GM12878 (cell line): ENCODE results near the gene CACNA2D2. TPM values are rescaled to one million over a fixed set of nuclear protein-coding genes. Genes with fewer than 3 reads are reported as not detected.
A peak's percentile ranks its signal among the peaks of the same experiment; 100 is the strongest.

Experiments used
- ATAC-seq: fragments of 200-7000 bp; cut with Tn5 transposase; 3 replicates; pipeline ENCODE4 v1.9.1; 2020; ENCODE audit warnings: mild to moderate bottlenecking, moderate library complexity
- BruUV-seq: library from RNA; stranded (reverse); fragments of 400-500 nt; replicated peaks from 2 replicates; lab custom pipeline; 2021; lab: Mats Ljungman, UMichigan
- CTCF ChIA-PET: fragments of 300-600 bp; sonication (Branson Sonifier 250); formaldehyde crosslinking; extraction: SDS; loops from one replicate; lab custom pipeline; 2021; ENCODE audit warnings: inconsistent platforms; lab: Yijun Ruan, JAX
- POLR2A ChIA-PET: fragments of 350-600 bp; formaldehyde crosslinking; extraction: SDS; loops from one replicate; lab custom pipeline; 2021; ENCODE audit warnings: inconsistent platforms; lab: Charles Lee
- RAD21 ChIA-PET: fragments of 300-600 bp; sonication (Branson Sonifier 250); formaldehyde crosslinking; loops from one replicate; lab custom pipeline; 2023; ENCODE audit warnings: antibody characterized with exemption; ENCODE audit not compliant: unreplicated experiment; lab: Charles Lee
- SMC1A ChIA-PET: fragments of 300-600 bp; sonication (Branson Sonifier 250); formaldehyde crosslinking; loops from one replicate; lab custom pipeline; 2023; ENCODE audit not compliant: unreplicated experiment, uncharacterized antibody; lab: Charles Lee
- DNase-seq: peaks from one replicate; pipeline ENCODE4 v3.0.0-alpha.2; 2011; ENCODE audit warnings: low read depth, low spot score
- FAIRE-seq: peaks from 3 replicates; lab custom pipeline; 2011; peaks lifted over from hg19 to GRCh38; lab: Jason Lieb, UNC
- H2AFZ ChIP-seq: 2 replicates; pipeline ENCODE4 v1.6.0; 2011; ENCODE audit warnings: low read depth, low read length, control low read depth; ENCODE audit not compliant: control insufficient read depth
- H3K27ac ChIP-seq: 2 replicates; pipeline ENCODE4 v1.5.1; 2011; ENCODE audit warnings: control low read depth; ENCODE audit not compliant: control insufficient read depth, insufficient read depth
- H3K27me3 ChIP-seq, 2 experiments: replicated peaks in 1 of 2; 2 replicates each; pipeline versions ENCODE4 v1.6.0 to v1.6.1; 2011; ENCODE audit warnings: low read length in 1 of 2; ENCODE audit not compliant: control insufficient read depth in 2 of 2, insufficient read depth in 2 of 2
- H3K36me3 ChIP-seq, 2 experiments: 2 replicates each; pipeline ENCODE4 v1.5.1; 2011; ENCODE audit warnings: low read length in 1 of 2; ENCODE audit not compliant: control insufficient read depth in 2 of 2, insufficient read depth in 2 of 2
- H3K4me1 ChIP-seq: 2 replicates; pipeline ENCODE4 v1.6.1; 2011; ENCODE audit warnings: mild to moderate bottlenecking, low read length, moderate library complexity, mixed read lengths; ENCODE audit not compliant: control insufficient read depth, insufficient read depth
- H3K4me2 ChIP-seq: 2 replicates; pipeline ENCODE4 v1.6.0; 2011; ENCODE audit warnings: control low read depth; ENCODE audit not compliant: control insufficient read depth, insufficient read depth
- H3K4me3 ChIP-seq: fragments of 200-600 bp; sonication (generic); 2 replicates; pipeline ENCODE4 v1.5.1; 2016
- H3K79me2 ChIP-seq: 2 replicates; pipeline ENCODE4 v1.6.0; 2011; ENCODE audit warnings: low read length; ENCODE audit not compliant: control insufficient read depth, insufficient read depth
- H3K9ac ChIP-seq: 2 replicates; pipeline ENCODE4 v1.8.0; 2011; ENCODE audit warnings: low read length, control low read depth, mixed read lengths; ENCODE audit not compliant: control insufficient read depth, insufficient read depth
- H3K9me3 ChIP-seq: replicated peaks from 3 replicates; pipeline ENCODE4 v1.5.1; 2011; ENCODE audit warnings: mild to moderate bottlenecking, low read length; ENCODE audit not compliant: control insufficient read depth, insufficient read depth
- H4K20me1 ChIP-seq: 2 replicates; pipeline ENCODE4 v1.6.0; 2011; ENCODE audit not compliant: control insufficient read depth, insufficient read depth
- DPF2 ChIP-seq: fragments of 450-650 bp; IDR thresholded peaks from 2 replicates; pipeline ENCODE4 v1.6.1; 2017; ENCODE audit warnings: mild to moderate bottlenecking
- FOS ChIP-seq: IDR thresholded peaks from 3 replicates; pipeline ENCODE4 v1.6.1; 2011; ENCODE audit warnings: borderline replicate concordance; ENCODE audit not compliant: insufficient read length; ENCODE audit errors: extremely low read depth
- IKZF1 ChIP-seq: fragments of 450-650 bp; conservative IDR thresholded peaks from 2 replicates; pipeline ENCODE4 v1.6.1; 2017; ENCODE audit warnings: antibody characterized with exemption, mild to moderate bottlenecking
- NR2C1 ChIP-seq: fragments of 450-650 bp; IDR thresholded peaks from 2 replicates; pipeline ENCODE4 v1.6.1; 2017; ENCODE audit warnings: antibody characterized with exemption, mild to moderate bottlenecking, moderate library complexity
- NR2C2 ChIP-seq: IDR thresholded peaks from 2 replicates; pipeline ENCODE4 v1.6.1; 2011; ENCODE audit warnings: borderline replicate concordance, low read depth; ENCODE audit not compliant: control insufficient read depth, insufficient read length
- PML ChIP-seq: IDR thresholded peaks from 2 replicates; pipeline ENCODE4 v1.6.1; 2012; ENCODE audit warnings: low read length, inconsistent platforms
- POLR2AphosphoS2 ChIP-seq: IDR thresholded peaks from 2 replicates; pipeline ENCODE4 v1.6.1; 2011; ENCODE audit warnings: low read depth, mild to moderate bottlenecking, low read length, improper control_type of control experiment, moderate library complexity
- RELA ChIP-seq: fragments of 450-650 bp; IDR thresholded peaks from 2 replicates; pipeline ENCODE4 v1.8.0; 2014; ENCODE audit warnings: borderline replicate concordance; ENCODE audit not compliant: partially characterized antibody
- SMARCA5 ChIP-seq: fragments of 450-650 bp; IDR thresholded peaks from 2 replicates; pipeline ENCODE4 v1.6.1; 2017; ENCODE audit warnings: mild to moderate bottlenecking
- STAT1 ChIP-seq: fragments of 450-650 bp; conservative IDR thresholded peaks from 2 replicates; pipeline ENCODE4 v1.6.1; 2014; ENCODE audit warnings: antibody characterized with exemption, mild to moderate bottlenecking
- SUZ12 ChIP-seq: fragments of 200-600 bp; sonication (generic); IDR thresholded peaks from one replicate; pipeline ENCODE4 v1.6.1; 2018; ENCODE audit warnings: antibody characterized with exemption, mild to moderate bottlenecking; ENCODE audit not compliant: unreplicated experiment
- YY1 ChIP-seq: IDR thresholded peaks from 2 replicates; pipeline ENCODE4 v1.6.1; 2011; ENCODE audit warnings: low read depth, mild to moderate bottlenecking, low read length
- WGBS: methylation state at CpG from one replicate; pipeline ENCODE4 v1.1.6; 2016; ENCODE audit warnings: low lambda C conversion rate; ENCODE audit not compliant: insufficient replicate concordance, insufficient coverage; ENCODE audit errors: missing lambda C conversion rate; 5-methylcytosine and 5-hydroxymethylcytosine counted together
- in situ Hi-C: fragments of 300-500 bp; cut with MboI; formaldehyde crosslinking; loops from 9 replicates; pipeline ENCODE4 v1.14.3; 2018; ENCODE audit warnings: mixed read lengths
- intact Hi-C: fragments of 100-400 bp; cut with micrococcal nuclease; formaldehyde crosslinking; loops from one replicate; pipeline ENCODE4 v1.14.2; 2022; ENCODE audit not compliant: unreplicated experiment
- polyA plus RNA-seq, 11 experiments: library from polyadenylated mRNA; depleted of rRNA in 4 of 11; unstranded in 6 of 11; stranded (reverse) in 5 of 11; fragments of >200 nt; fragmentation: Nextera tagmentation in 4 of 11; fragmentation: Illumina TruSeq in 1 of 11; extraction: Ambion mirVana in 4 of 11; extraction: Trizol in 1 of 11; gene quantifications; 1 replicate in 1 of 11; 2 replicates in 10 of 11; pipeline versions ENCODE4 v1.2.1 to v1.2.3, GENCODE V29; 2011 to 2016; ENCODE audit warnings: inconsistent platforms in 2 of 11, missing spikeins in 2 of 11, low read depth in 1 of 11
- total RNA-seq, 4 experiments: library from RNA; depleted of rRNA in 3 of 4; stranded (reverse); fragments of >200 nt in 3 of 4; fragmentation: Illumina TruSeq in 1 of 4; extraction: Trizol in 1 of 4; gene quantifications; 2 replicates each; pipeline versions ENCODE4 v1.2.1 to v1.2.3, GENCODE V29; 2013 to 2021
- TF ChIP-seq, protein P1 (sequence below): fragments of 450-650 bp; IDR thresholded peaks from 2 replicates; pipeline ENCODE4 v1.6.1; 2018; ENCODE audit warnings: mild to moderate bottlenecking, low read depth, moderate library complexity; ENCODE audit not compliant: partially characterized antibody
- TF ChIP-seq, protein P2 (sequence below): IDR thresholded peaks from 2 replicates; pipeline ENCODE4 v1.6.1; 2012; ENCODE audit warnings: low read length, inconsistent platforms
- TF ChIP-seq, protein P3 (sequence below): fragments of 450-650 bp; IDR thresholded peaks from 2 replicates; pipeline ENCODE4 v1.6.1; 2016; ENCODE audit warnings: mild to moderate bottlenecking

CACNA2D2 gene
- total and polyA plus RNA-seq, 10 of the 15 experiments (the other 5 are each of a cell fraction or from before 2014, with no cell fraction given) = 0.03 to 0.07 TPM; not detected in 8

DNA sequence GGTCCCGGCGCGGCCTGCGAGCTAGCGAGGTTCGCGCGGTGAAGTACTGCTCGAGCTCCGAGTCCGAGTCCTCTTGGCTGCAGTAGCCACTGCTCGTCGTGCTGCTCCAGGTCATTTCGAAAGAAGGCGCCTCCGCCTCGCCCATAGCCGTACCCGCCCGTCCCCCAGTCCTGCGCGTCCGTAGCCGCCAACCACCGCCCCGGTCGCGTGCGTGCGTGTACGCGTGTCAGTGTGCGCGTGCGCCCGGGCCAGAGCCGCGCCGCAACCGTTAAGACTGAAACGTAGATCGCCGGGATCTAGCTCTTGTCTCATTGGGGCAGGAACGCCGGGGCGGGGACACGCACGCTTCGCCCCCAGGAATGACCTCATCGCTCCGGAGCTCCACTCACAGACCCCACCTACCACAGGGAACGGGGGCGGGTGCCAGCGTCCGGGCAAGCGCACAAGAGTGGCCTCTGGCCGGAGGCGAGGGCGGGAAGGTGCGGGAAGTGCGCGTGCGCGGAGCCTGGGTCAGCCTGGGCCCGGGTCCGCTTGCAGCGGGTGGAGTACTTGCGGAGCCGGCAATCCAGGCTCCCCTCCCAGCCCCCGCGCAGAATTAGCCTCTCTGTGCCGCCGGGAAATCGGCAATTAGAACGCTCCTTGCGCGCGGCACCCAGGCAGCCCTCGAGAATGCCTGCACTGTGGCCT, 166.1 kb downstream of the CACNA2D2 start:
- ChIA-PET CTCF (interaction anchor here (0.6 to 10.5 kb wide), 10 partner anchors 8 to 665 kb away, joined by 3 to 72 read pairs (median 4); partner anchors contain the start of genes CYB561D2, HYAL2, NPRL2 and TUSC2), SMC1A (interaction anchor here (0.9 to 1.8 kb wide), 9 partner anchors 9 to 275 kb away, joined by 3 to 20 read pairs (median 4); partner anchors contain the start of genes CISH, GNAI2, HYAL2 and HYAL3), RAD21 (interaction anchor here (0.8 to 2.7 kb wide), 17 partner anchors 10 to 1163 kb away, joined by 3 to 21 read pairs (median 3); partner anchors contain the start of genes CYB561D2, DCAF1, GNAI2 and HYAL2), POLR2A (interaction anchor here (0.6 to 7.0 kb wide), 27 partner anchors 9 to 285 kb away, joined by 3 to 84 read pairs (median 5); partner anchors contain the start of genes C3orf18, CISH, CYB561D2 and GNAI2)
- peaks cover 1 to 6% of the 10 kb centered on the region in 2 experiments for H3K36me3 ChIP-seq
- peak overlapping the region; percentile 78 for H2AFZ ChIP-seq
- peak overlapping the region; percentile 86 for H3K9ac ChIP-seq
- peak; percentile 83 for ATAC-seq
- peaks cover 10% of the 10 kb centered on the region; the same call in 1 of the 2 replicates for H3K4me1 ChIP-seq
- H3K4me3 ChIP-seq = peak overlapping the region; percentile 96
- in situ Hi-C loops (loop anchor here (10.0 kb wide), 1 partner anchor 1057 kb away; the partner anchor contains the start of gene RBM15B), intact Hi-C loops (loop anchor here (5.0 kb wide), 2 partner anchors 40 to 100 kb away; partner anchors contain the start of genes GNAI2, HYAL3 and NAA80)
- no TSS peak for BruUV-seq
- H3K27ac ChIP-seq = peak overlapping the region; percentile 92
- no peaks in the 10 kb centered on the region for H3K9me3 ChIP-seq
- WGBS = under 1% methylated on average over 73 of the region's 79 CpGs
- no peaks in the 10 kb centered on the region for H3K27me3 ChIP-seq
- H3K79me2 ChIP-seq = peaks cover 76% of the 10 kb centered on the region
- no peaks in the 10 kb centered on the region; the same call in 1 of the 2 replicates for H4K20me1 ChIP-seq
- peak overlapping the region; percentile 77 for H3K4me2 ChIP-seq
- FAIRE-seq = peak; percentile 64
- DNase-seq = peak; percentile 96
- TF ChIP-seq, protein P1, sequence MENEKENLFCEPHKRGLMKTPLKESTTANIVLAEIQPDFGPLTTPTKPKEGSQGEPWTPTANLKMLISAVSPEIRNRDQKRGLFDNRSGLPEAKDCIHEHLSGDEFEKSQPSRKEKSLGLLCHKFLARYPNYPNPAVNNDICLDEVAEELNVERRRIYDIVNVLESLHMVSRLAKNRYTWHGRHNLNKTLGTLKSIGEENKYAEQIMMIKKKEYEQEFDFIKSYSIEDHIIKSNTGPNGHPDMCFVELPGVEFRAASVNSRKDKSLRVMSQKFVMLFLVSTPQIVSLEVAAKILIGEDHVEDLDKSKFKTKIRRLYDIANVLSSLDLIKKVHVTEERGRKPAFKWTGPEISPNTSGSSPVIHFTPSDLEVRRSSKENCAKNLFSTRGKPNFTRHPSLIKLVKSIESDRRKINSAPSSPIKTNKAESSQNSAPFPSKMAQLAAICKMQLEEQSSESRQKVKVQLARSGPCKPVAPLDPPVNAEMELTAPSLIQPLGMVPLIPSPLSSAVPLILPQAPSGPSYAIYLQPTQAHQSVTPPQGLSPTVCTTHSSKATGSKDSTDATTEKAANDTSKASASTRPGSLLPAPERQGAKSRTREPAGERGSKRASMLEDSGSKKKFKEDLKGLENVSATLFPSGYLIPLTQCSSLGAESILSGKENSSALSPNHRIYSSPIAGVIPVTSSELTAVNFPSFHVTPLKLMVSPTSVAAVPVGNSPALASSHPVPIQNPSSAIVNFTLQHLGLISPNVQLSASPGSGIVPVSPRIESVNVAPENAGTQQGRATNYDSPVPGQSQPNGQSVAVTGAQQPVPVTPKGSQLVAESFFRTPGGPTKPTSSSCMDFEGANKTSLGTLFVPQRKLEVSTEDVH = no peak
- TF ChIP-seq PML = no peak
- TF ChIP-seq, protein P2, sequence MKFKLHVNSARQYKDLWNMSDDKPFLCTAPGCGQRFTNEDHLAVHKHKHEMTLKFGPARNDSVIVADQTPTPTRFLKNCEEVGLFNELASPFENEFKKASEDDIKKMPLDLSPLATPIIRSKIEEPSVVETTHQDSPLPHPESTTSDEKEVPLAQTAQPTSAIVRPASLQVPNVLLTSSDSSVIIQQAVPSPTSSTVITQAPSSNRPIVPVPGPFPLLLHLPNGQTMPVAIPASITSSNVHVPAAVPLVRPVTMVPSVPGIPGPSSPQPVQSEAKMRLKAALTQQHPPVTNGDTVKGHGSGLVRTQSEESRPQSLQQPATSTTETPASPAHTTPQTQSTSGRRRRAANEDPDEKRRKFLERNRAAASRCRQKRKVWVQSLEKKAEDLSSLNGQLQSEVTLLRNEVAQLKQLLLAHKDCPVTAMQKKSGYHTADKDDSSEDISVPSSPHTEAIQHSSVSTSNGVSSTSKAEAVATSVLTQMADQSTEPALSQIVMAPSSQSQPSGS = no peak
- no peak for TF ChIP-seq YY1
- no peak for TF ChIP-seq NR2C2
- TF ChIP-seq RELA = no peak
- no peak; the same call in 1 of the 2 replicates for TF ChIP-seq SMARCA5
- no peak for TF ChIP-seq STAT1
- TF ChIP-seq NR2C1 = no peak
- TF ChIP-seq, protein P3, sequence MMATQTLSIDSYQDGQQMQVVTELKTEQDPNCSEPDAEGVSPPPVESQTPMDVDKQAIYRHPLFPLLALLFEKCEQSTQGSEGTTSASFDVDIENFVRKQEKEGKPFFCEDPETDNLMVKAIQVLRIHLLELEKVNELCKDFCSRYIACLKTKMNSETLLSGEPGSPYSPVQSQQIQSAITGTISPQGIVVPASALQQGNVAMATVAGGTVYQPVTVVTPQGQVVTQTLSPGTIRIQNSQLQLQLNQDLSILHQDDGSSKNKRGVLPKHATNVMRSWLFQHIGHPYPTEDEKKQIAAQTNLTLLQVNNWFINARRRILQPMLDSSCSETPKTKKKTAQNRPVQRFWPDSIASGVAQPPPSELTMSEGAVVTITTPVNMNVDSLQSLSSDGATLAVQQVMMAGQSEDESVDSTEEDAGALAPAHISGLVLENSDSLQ = no peak
- TF ChIP-seq DPF2 = peak; percentile 56; the same call in 1 of the 2 replicates
- peak; percentile 5; the same call in 1 of the 2 replicates for TF ChIP-seq IKZF1
- TF ChIP-seq POLR2AphosphoS2 = 0 out of 2 replicates have a peak, but pooled peaks have one; percentile 77
- no peak for TF ChIP-seq SUZ12
- no peak for TF ChIP-seq FOS
